ENCODE results near the gene CNOT3.
"Not testable (repeated sequence)": the region's sequence is repeated elsewhere in the genome, so short reads cannot be mapped to it uniquely, and the experiment has no call there.

Gene CNOT3

GRCh38 chr19:54137699-54138488 lies at the start of gene CNOT3:
TSS of gene CNOT3 (plus strand) at chr19:54137762. CDS start at chr19:54142979, 5,217 bp downstream.
- no peak for TF ChIP-seq CTCF (IDR thresholded peaks at IDR 0.05; ENCODE audit: low read depth, low read length, missing control alignments)
- peak within 1 kb of the TSS; percentile 86 for H3K4me3 ChIP-seq (ENCODE audit: low read depth, low read length)
- in situ Hi-C loops (cut with HindIII; ENCODE audit: low sequenced_read_pairs), result no loop called here
- no peak for DNase-seq (ENCODE audit: low read depth)

- TF ChIP-seq CTCF (IDR thresholded peaks at IDR 0.05; ENCODE audit: low read depth, low read length, missing control alignments), result no peak
- no peak for DNase-seq (ENCODE audit: low read depth)
- in situ Hi-C loops (cut with HindIII; ENCODE audit: low sequenced_read_pairs), result no loop called here
- no peak overlapping the region for H3K4me3 ChIP-seq (ENCODE audit: low read depth, low read length)
Measured at GRCh38 chr19:54094426-54095000, 43.0 kb upstream of the CNOT3 start.

- no peak for DNase-seq (ENCODE audit: low read depth)
- peak overlapping the region; percentile 32 for H3K4me3 ChIP-seq (ENCODE audit: low read depth, low read length)
- no peak for TF ChIP-seq CTCF (IDR thresholded peaks at IDR 0.05; ENCODE audit: low read depth, low read length, missing control alignments)
- in situ Hi-C loops (cut with HindIII; ENCODE audit: low sequenced_read_pairs), result no loop called here
Measured at GRCh38 chr19:54095136-54095858, 42.3 kb upstream of the CNOT3 start.

- in situ Hi-C loops (cut with HindIII; ENCODE audit: low sequenced_read_pairs), result not testable (repeated sequence)
- H3K4me3 ChIP-seq (ENCODE audit: low read depth, low read length), result peak overlapping the region; percentile 32
Measured at GRCh38 chr19:54095859-54096616, 41.5 kb upstream of the CNOT3 start.

GRCh38 chr19:54096617-54097106 lies 40.9 kb upstream of the CNOT3 start:
- peak overlapping the region; percentile 31 for H3K4me3 ChIP-seq (ENCODE audit: low read depth, low read length)
- peak; percentile 50 for TF ChIP-seq CTCF (IDR thresholded peaks at IDR 0.05; ENCODE audit: low read depth, low read length, missing control alignments)
- no peak for DNase-seq (ENCODE audit: low read depth)
- in situ Hi-C loops (cut with HindIII; ENCODE audit: low sequenced_read_pairs), result no loop called here

More at GRCh38 chr19:54095859-54096616, 41.5 kb upstream of the CNOT3 start:
- DNase-seq (ENCODE audit: low read depth), result not testable (repeated sequence)

GRCh38 chr19:54099190-54099902 lies 38.2 kb upstream of the CNOT3 start:
- no peak for DNase-seq (ENCODE audit: low read depth)
- no peak overlapping the region for H3K4me3 ChIP-seq (ENCODE audit: low read depth, low read length)
- no peak for TF ChIP-seq CTCF (IDR thresholded peaks at IDR 0.05; ENCODE audit: low read depth, low read length, missing control alignments)
- in situ Hi-C loops (cut with HindIII; ENCODE audit: low sequenced_read_pairs), result no loop called here

GRCh38 chr19:54099903-54100255 lies 37.7 kb upstream of the CNOT3 start:
- in situ Hi-C loops (cut with HindIII; ENCODE audit: low sequenced_read_pairs); H3K4me3 ChIP-seq (ENCODE audit: low read depth, low read length): not testable (repeated sequence)

More at GRCh38 chr19:54099903-54100255, 37.7 kb upstream of the CNOT3 start:
- not testable (repeated sequence) for DNase-seq (ENCODE audit: low read depth)
